OCI-LY1 (cell line): ENCODE data around the gene HSDL1.

ENCODE experiments used
- CTCF ChIP-seq: fragments of 200-600 bp; sonication (generic), shearing (Covaris generic); IDR thresholded peaks from 2 replicates; pipeline ENCODE4 v1.5.1; 2017; ENCODE audit warnings: mild to moderate bottlenecking, antibody characterized with exemption, low read length, moderate library complexity, mixed read lengths
- EZH2 ChIP-seq: fragments of 200-600 bp; sonication (generic), shearing (Covaris generic); IDR thresholded peaks from 2 replicates; pipeline ENCODE4 v1.8.0; 2017; ENCODE audit warnings: borderline replicate concordance, mixed run types, mild to moderate bottlenecking, antibody characterized with exemption, low read length, moderate library complexity, mixed read lengths

DNA sequence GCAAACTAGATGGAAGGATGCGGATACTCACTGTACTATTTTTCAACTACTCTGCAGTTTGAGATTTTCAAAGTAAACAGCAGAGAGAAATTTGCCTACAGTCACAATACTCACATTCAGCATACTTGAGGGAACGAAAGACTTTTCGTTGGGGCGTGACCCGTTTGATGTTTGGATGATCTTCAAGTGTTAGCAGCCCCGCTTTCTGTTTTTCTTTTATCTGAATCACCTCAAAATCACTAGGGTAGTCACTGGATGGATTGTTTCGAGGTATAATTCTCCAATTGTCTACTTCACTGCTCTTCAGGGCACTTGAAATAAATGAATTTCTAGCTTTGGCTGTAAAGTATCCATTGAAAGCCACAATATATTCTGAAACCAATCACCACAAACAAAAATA is 46.0 kb downstream of the HSDL1 start:
- TF ChIP-seq CTCF (no peak), EZH2 (no peak)
